Measurements from ENCODE around the gene ZDHHC5. TPM values are rescaled to one million over a fixed set of nuclear protein-coding genes. Genes with fewer than 3 reads are reported as not detected.

The ZDHHC5 gene
- total RNA-seq, 1 experiment from 2014 or later = 64.1 TPM

- H3K27ac ChIP-seq (ENCODE audit: low read depth, low read length) = peak overlapping the region; percentile 33; the same call in 1 of the 2 replicates
- RAD21 ChIA-PET (ENCODE audit: low non-redundant PET in 1 of 2, low total read pairs in 2 of 2, uncharacterized antibody in 2 of 2, unreplicated experiment in 2 of 2) = no interaction called here
- POLR2A ChIA-PET = no interaction called here
- no peak overlapping the region for H2AFZ ChIP-seq (ENCODE audit: low read depth, low read length, poor library complexity, severe bottlenecking)
- peaks cover 4% of the 10 kb centered on the region; the same call in 1 of the 2 replicates for H3K27me3 ChIP-seq (ENCODE audit: insufficient read depth, low read length)
- intact Hi-C loops (cut with micrococcal nuclease) = no loop called here
- BruUV-seq (replicated peaks) = no TSS peak
- H3K9me3 ChIP-seq (ENCODE audit: control insufficient read depth in 1 of 2, insufficient read depth in 1 of 2, low read depth in 1 of 2, low read length in 2 of 2) = no peaks in the 10 kb centered on the region
- no peaks in the 10 kb centered on the region for H3K9me2 ChIP-seq (ENCODE audit: insufficient read depth)
- TF ChIP-seq EZH2 (IDR thresholded peaks at IDR 0.05) = no peak
- TF ChIP-seq JUND (IDR thresholded peaks at IDR 0.05) = no peak
- no peak for TF ChIP-seq ZFX (IDR thresholded peaks at IDR 0.05)
- TF ChIP-seq EGR1 (IDR thresholded peaks at IDR 0.05; ENCODE audit: low read depth) = no peak
- no peak for TF ChIP-seq ATF3 (IDR thresholded peaks at IDR 0.05)
- TF ChIP-seq TCF7L2 (IDR thresholded peaks at IDR 0.05; ENCODE audit: borderline replicate concordance, extremely low read depth, insufficient read depth, insufficient read length) = no peak
- no peak for TF ChIP-seq SRF (IDR thresholded peaks at IDR 0.05; ENCODE audit: low read depth)
- no peak for TF ChIP-seq CEBPB (IDR thresholded peaks at IDR 0.05; ENCODE audit: low read depth)
- no peak for TF ChIP-seq ELF1 (IDR thresholded peaks at IDR 0.05; ENCODE audit: borderline replicate concordance, low read depth)
- peaks cover 6 to 26% of the 10 kb centered on the region in 2 experiments; a peak in 3 of 4 replicates for H3K4me1 ChIP-seq (ENCODE audit: control insufficient read depth in 1 of 2, insufficient read depth in 2 of 2, low read length in 2 of 2)
- no peaks in the 10 kb centered on the region for H3K36me3 ChIP-seq (ENCODE audit: control insufficient read depth in 1 of 2, insufficient read depth in 2 of 2, low read length in 2 of 2)
- no peak for DNase-seq (ENCODE audit: low read depth, low spot score)
- peak overlapping the region; percentile 9 to 75; a peak in 2 of 4 replicates for H3K4me3 ChIP-seq (replicated peaks in 1 of 2; ENCODE audit: low read depth in 1 of 2, low read length in 2 of 2)
- no peak for ATAC-seq
- H3K4me2 ChIP-seq (ENCODE audit: low read length) = peak overlapping the region; percentile 73
- CTCF ChIA-PET = no interaction called here
- H3K79me2 ChIP-seq (ENCODE audit: insufficient read depth, low read length) = peaks cover 10% of the 10 kb centered on the region
- H3K9ac ChIP-seq (ENCODE audit: low read length) = peak overlapping the region; percentile 85
- H4K20me1 ChIP-seq (ENCODE audit: insufficient read depth) = no peaks in the 10 kb centered on the region
Measured at GRCh38 chr11:57637626-57638004, 30.3 kb upstream of the ZDHHC5 start.

DNA sequence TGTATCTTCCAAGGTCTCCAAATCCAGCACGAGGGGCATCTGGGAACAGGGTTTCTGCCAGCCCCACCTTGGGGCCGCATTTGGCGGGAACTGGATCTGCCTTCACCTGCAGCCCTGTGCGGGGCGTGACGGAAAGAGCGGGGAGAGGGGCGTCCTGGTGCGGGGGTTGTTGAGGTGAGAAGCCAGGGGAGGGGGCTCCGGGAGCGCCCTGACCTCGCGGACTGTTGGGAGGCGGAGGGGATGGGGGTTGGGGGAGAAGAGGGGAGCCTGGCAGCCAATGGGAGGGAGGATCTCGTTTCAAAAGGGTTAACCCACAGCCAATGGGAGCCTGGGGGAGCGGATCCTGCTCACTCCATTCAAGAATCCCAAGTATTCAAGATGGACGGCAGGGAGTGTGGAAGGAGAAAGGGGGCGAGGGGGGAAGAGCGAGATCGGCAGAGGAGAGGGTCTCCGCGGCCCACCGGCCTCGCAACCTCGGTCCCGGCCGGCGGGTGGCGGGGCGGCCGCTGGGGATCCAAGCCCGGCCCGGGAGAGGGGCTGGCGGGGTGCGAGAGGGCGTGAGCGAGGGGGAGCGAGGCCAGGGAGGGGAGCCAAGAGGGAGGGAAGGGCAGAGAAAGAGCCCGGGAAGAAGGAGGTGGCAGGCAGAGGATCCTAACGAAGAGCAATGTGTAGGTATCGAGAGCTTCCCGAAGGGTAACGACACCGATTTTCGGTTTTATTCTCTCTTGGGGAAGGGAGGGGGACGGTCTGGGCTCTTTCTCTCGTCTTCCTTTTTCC is 29.7 kb upstream of the ZDHHC5 start:
- ATAC-seq = peak; percentile 83
- BruUV-seq (replicated peaks) = no TSS peak
- Histone ChIP-seq H4K20me1 (ENCODE audit: insufficient read depth) (no peaks in the 10 kb centered on the region), H3K36me3 (ENCODE audit: control insufficient read depth in 1 of 2, insufficient read depth in 2 of 2, low read length in 2 of 2) (no peaks in the 10 kb centered on the region), H3K27me3 (ENCODE audit: insufficient read depth, low read length) (no peaks in the 10 kb centered on the region; the same call in 1 of the 2 replicates), H3K4me2 (ENCODE audit: low read length) (peak overlapping the region; percentile 73), H2AFZ (ENCODE audit: low read depth, low read length, poor library complexity, severe bottlenecking) (no peak overlapping the region), H3K9me3 (ENCODE audit: control insufficient read depth in 1 of 2, insufficient read depth in 1 of 2, low read depth in 1 of 2, low read length in 2 of 2) (no peaks in the 10 kb centered on the region), H3K4me3 (replicated peaks in 1 of 2; ENCODE audit: low read depth in 1 of 2, low read length in 2 of 2) (peak overlapping the region; percentile 75 to 78), H3K27ac (ENCODE audit: low read depth, low read length) (peak overlapping the region; percentile 65), H3K4me1 (ENCODE audit: control insufficient read depth in 1 of 2, insufficient read depth in 2 of 2, low read length in 2 of 2) (peaks cover 6 to 26% of the 10 kb centered on the region in 2 experiments; a peak in 3 of 4 replicates), H3K79me2 (ENCODE audit: insufficient read depth, low read length) (peaks cover 10% of the 10 kb centered on the region), H3K9ac (ENCODE audit: low read length) (peak overlapping the region; percentile 85), H3K9me2 (ENCODE audit: insufficient read depth) (no peaks in the 10 kb centered on the region)
- ChIA-PET RAD21 (ENCODE audit: low non-redundant PET in 1 of 2, low total read pairs in 2 of 2, uncharacterized antibody in 2 of 2, unreplicated experiment in 2 of 2) (no interaction called here), POLR2A (interaction anchor here (0.6 kb wide), 1 partner anchor 232 kb away, joined by 3 read pairs; no protein-coding TSS in a partner anchor), CTCF (no interaction called here)
- DNase-seq (ENCODE audit: low read depth, low spot score) = no peak
- intact Hi-C loops (cut with micrococcal nuclease) = no loop called here
- no peak for TF ChIP-seq ZFX (IDR thresholded peaks at IDR 0.05)
- peak; percentile 64 for TF ChIP-seq POLR2AphosphoS5 (IDR thresholded peaks at IDR 0.05; ENCODE audit: low read depth, low read length)
- TF ChIP-seq YY1 (IDR thresholded peaks at IDR 0.05; ENCODE audit: extremely low read depth, insufficient replicate concordance, low read depth, low read length) = peak; percentile 88
- TF ChIP-seq REST (IDR thresholded peaks at IDR 0.05; ENCODE audit: low read depth) = no peak
- no peak for TF ChIP-seq JUND (IDR thresholded peaks at IDR 0.05)
- no peak for TF ChIP-seq FOSL1 (IDR thresholded peaks at IDR 0.05; ENCODE audit: low read depth)
- peak; percentile 53 for TF ChIP-seq POLR2A (IDR thresholded peaks at IDR 0.05; ENCODE audit: borderline replicate concordance, extremely low read depth, insufficient read depth, insufficient read length)
- TF ChIP-seq ELF1 (IDR thresholded peaks at IDR 0.05; ENCODE audit: borderline replicate concordance, low read depth) = no peak

All from HCT116 (cell line).